Suprapubic skin (tissue), 3 donors: Measurements from ENCODE around the gene PTPRH.

Experiments used
- EP300 ChIP-seq: sonication (generic); formaldehyde crosslinking; IDR thresholded peaks from one replicate; pipeline ENCODE4 v1.6.1; 2017; ENCODE audit warnings: antibody characterized with exemption
- POLR2A ChIP-seq, 2 donors: fragments of 450-650 bp; IDR thresholded peaks; one replicate each; pipeline ENCODE4 v1.6.1; 2017; ENCODE audit warnings: antibody characterized with exemption in 2 of 2, mild to moderate bottlenecking in 2 of 2, moderate library complexity in 2 of 2
- TF ChIP-seq, protein P1 (sequence below), 2 donors: fragments of 200-600 bp in 1 of 2; fragments of 450-650 bp in 1 of 2; sonication (generic) in 1 of 2; IDR thresholded peaks; one replicate each; pipeline ENCODE4 v1.5.1; 2016 to 2019; ENCODE audit warnings: antibody characterized with exemption in 2 of 2, mild to moderate bottlenecking in 1 of 2, moderate library complexity in 1 of 2

DNA sequence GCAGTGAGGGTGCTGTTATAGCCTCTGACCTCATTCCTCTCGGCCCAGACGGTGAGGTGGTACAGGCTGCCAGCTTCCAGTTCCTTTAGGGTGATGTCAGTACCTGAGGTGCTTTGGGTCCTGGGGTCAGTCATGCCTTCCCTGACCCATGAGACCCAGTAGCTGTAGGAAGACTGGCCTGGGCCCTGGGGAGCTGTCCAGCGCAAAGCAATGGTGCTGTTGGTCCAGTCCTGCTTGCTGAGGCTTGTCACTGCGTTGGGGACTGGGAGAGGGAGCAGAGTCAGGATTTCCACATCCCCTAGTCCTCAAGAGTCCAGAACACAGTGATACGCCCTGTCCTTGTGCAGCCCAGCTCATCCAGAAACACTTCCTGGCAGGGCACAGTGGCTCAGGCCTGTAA is 10.7 kb downstream of the PTPRH start:
- no peak for TF ChIP-seq EP300
- TF ChIP-seq POLR2A (IDR thresholded peaks at IDR 0.05), result no peak
- TF ChIP-seq, protein P1, sequence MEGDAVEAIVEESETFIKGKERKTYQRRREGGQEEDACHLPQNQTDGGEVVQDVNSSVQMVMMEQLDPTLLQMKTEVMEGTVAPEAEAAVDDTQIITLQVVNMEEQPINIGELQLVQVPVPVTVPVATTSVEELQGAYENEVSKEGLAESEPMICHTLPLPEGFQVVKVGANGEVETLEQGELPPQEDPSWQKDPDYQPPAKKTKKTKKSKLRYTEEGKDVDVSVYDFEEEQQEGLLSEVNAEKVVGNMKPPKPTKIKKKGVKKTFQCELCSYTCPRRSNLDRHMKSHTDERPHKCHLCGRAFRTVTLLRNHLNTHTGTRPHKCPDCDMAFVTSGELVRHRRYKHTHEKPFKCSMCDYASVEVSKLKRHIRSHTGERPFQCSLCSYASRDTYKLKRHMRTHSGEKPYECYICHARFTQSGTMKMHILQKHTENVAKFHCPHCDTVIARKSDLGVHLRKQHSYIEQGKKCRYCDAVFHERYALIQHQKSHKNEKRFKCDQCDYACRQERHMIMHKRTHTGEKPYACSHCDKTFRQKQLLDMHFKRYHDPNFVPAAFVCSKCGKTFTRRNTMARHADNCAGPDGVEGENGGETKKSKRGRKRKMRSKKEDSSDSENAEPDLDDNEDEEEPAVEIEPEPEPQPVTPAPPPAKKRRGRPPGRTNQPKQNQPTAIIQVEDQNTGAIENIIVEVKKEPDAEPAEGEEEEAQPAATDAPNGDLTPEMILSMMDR (IDR thresholded peaks at IDR 0.05), result no peak
